ENCODE results near the gene PHACTR2.

PHACTR2 gene

DNA sequence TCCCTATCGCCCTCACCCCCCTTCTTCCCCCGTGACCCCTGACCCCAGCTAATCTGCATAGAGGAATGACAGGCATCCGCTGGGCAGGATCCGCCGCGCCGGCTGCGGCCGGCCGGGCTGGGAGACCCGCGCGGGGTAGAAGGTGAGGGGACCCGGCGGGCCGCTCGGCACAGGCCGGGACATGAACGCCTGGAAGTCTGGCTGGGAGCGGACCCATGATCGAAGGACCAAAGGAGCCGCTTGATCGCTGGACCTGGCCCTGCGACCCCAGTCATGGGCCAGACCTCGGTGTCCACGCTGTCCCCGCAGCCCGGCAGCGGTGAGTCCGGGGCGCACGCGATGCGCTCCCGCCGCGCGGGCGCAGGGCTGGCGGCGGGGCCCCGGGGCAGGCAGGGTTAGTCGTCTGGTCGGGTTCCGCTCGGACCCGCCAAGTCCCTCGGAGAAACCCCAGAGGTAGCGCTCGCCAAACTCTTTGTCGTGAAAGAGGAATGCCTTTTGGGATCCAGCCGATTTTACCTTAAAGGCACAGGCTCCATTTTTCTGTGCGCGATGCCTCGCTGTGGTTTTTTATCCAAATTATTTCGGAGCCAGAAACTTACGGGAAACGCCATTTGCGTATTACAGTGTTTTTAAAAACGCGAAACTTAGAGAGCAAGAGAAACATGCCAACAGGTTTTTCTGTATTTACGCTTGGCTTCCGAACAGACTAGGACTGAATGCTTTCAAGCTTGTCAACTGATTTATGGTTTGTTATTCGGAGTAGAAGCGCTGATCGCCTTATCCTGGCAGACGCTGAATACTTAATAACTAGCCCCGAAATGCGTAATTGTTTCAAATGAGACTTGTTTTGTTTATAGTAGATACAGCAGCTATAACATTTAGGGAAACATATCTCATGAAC is at the start of gene PHACTR2:
TSS of gene PHACTR2 (plus strand) at position 75 of the 901 bp plus-strand sequence. CDS start at position 274, 199 bp downstream.
- TF ChIP-seq, protein P1, sequence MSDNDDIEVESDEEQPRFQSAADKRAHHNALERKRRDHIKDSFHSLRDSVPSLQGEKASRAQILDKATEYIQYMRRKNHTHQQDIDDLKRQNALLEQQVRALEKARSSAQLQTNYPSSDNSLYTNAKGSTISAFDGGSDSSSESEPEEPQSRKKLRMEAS (IDR thresholded peaks at IDR 0.05), result no peak
- peak; percentile 56 for TF ChIP-seq TEAD4 (IDR thresholded peaks at IDR 0.05)
- no peak for TF ChIP-seq CREB1 (IDR thresholded peaks at IDR 0.05; ENCODE audit: low read depth)
- TF ChIP-seq TCF12 (IDR thresholded peaks at IDR 0.05; ENCODE audit: low read depth), result peak; percentile 19; the same call in 1 of the 2 replicates
- TF ChIP-seq FOXM1 (IDR thresholded peaks at IDR 0.05; ENCODE audit: borderline replicate concordance, low read depth), result no peak
- TF ChIP-seq RAD21 (IDR thresholded peaks at IDR 0.05; ENCODE audit: low read depth), result no peak
- 0 out of 2 replicates have a peak, but pooled peaks have one; percentile 6 for TF ChIP-seq EP300 (IDR thresholded peaks at IDR 0.05; ENCODE audit: borderline replicate concordance)
- TF ChIP-seq YY1 (IDR thresholded peaks at IDR 0.05; ENCODE audit: low read depth), result no peak
- no peak for TF ChIP-seq CEBPB (IDR thresholded peaks at IDR 0.05)
- peak; percentile 57; the same call in 1 of the 2 replicates for TF ChIP-seq TAF1 (IDR thresholded peaks at IDR 0.05; ENCODE audit: low read depth)
- TF ChIP-seq, protein P2, sequence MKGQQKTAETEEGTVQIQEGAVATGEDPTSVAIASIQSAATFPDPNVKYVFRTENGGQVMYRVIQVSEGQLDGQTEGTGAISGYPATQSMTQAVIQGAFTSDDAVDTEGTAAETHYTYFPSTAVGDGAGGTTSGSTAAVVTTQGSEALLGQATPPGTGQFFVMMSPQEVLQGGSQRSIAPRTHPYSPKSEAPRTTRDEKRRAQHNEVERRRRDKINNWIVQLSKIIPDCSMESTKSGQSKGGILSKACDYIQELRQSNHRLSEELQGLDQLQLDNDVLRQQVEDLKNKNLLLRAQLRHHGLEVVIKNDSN (IDR thresholded peaks at IDR 0.05), result no peak
- TF ChIP-seq, protein P3, sequence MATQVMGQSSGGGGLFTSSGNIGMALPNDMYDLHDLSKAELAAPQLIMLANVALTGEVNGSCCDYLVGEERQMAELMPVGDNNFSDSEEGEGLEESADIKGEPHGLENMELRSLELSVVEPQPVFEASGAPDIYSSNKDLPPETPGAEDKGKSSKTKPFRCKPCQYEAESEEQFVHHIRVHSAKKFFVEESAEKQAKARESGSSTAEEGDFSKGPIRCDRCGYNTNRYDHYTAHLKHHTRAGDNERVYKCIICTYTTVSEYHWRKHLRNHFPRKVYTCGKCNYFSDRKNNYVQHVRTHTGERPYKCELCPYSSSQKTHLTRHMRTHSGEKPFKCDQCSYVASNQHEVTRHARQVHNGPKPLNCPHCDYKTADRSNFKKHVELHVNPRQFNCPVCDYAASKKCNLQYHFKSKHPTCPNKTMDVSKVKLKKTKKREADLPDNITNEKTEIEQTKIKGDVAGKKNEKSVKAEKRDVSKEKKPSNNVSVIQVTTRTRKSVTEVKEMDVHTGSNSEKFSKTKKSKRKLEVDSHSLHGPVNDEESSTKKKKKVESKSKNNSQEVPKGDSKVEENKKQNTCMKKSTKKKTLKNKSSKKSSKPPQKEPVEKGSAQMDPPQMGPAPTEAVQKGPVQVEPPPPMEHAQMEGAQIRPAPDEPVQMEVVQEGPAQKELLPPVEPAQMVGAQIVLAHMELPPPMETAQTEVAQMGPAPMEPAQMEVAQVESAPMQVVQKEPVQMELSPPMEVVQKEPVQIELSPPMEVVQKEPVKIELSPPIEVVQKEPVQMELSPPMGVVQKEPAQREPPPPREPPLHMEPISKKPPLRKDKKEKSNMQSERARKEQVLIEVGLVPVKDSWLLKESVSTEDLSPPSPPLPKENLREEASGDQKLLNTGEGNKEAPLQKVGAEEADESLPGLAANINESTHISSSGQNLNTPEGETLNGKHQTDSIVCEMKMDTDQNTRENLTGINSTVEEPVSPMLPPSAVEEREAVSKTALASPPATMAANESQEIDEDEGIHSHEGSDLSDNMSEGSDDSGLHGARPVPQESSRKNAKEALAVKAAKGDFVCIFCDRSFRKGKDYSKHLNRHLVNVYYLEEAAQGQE (IDR thresholded peaks at IDR 0.05; ENCODE audit: low read depth), result no peak
- TF ChIP-seq ZBTB7A (IDR thresholded peaks at IDR 0.05; ENCODE audit: low read depth), result peak; percentile 18
- TF ChIP-seq NFIC (IDR thresholded peaks at IDR 0.05), result no peak; the same call in 1 of the 2 replicates
- no peak for TF ChIP-seq EGR1 (IDR thresholded peaks at IDR 0.05)

DNA sequence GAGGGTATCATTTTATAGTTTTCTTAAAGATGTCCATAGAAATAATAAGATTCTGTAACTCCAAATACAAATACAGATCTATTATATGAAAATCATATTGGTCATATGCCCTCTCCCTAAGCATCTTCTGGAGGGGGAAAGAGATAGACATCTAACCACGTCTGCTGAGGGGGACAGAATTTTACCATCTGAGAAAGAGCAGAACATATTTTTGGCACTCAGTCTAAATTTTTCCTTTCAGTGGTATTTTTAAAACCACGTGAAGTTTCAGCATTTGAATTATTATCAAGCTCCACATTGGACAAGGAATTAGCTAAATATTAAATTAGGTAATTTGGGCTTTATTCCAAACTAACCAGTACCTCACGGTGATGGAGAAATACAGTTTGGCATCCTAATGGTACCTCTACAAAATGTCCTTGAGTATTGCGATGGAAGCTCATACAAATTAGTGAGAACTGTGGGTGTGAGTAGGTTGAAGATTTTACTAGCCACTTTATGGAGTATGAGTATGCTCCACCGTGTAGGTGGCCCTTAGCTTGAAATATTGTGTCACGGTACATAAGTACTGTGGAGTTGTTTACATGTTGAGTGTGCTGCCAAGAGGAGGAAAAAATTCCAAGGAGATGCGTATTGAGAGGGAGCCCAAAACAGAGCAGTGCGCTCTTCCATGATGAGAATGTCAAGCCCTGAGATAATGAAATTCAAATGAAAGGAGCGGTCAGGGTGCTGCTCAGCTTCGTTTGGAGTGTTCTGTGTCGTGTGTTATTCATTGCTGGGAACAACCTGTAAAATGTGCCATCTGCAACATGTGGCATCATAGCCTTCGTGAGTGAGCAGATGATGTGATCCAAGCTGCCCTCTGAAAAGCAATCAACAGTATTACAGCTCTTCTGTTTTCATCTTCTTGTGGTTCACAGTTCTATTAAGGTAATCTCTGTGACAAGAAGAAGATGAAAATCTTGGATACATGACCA is 48.4 kb upstream of the PHACTR2 start:
- TF ChIP-seq, protein P3 (IDR thresholded peaks at IDR 0.05; ENCODE audit: low read depth), result no peak
- TF ChIP-seq CEBPB (IDR thresholded peaks at IDR 0.05) (no peak), NFIC (IDR thresholded peaks at IDR 0.05) (no peak), RAD21 (IDR thresholded peaks at IDR 0.05; ENCODE audit: low read depth) (no peak), FOXM1 (IDR thresholded peaks at IDR 0.05; ENCODE audit: borderline replicate concordance, low read depth) (no peak), TEAD4 (IDR thresholded peaks at IDR 0.05) (no peak), TCF12 (IDR thresholded peaks at IDR 0.05; ENCODE audit: low read depth) (no peak), TAF1 (IDR thresholded peaks at IDR 0.05; ENCODE audit: low read depth) (no peak), ZBTB7A (IDR thresholded peaks at IDR 0.05; ENCODE audit: low read depth) (no peak), EP300 (IDR thresholded peaks at IDR 0.05; ENCODE audit: borderline replicate concordance) (no peak), YY1 (IDR thresholded peaks at IDR 0.05; ENCODE audit: low read depth) (no peak), CREB1 (IDR thresholded peaks at IDR 0.05; ENCODE audit: low read depth) (no peak), EGR1 (IDR thresholded peaks at IDR 0.05) (no peak)
- TF ChIP-seq, protein P1 (IDR thresholded peaks at IDR 0.05), result no peak
- TF ChIP-seq, protein P2 (IDR thresholded peaks at IDR 0.05), result no peak

DNA sequence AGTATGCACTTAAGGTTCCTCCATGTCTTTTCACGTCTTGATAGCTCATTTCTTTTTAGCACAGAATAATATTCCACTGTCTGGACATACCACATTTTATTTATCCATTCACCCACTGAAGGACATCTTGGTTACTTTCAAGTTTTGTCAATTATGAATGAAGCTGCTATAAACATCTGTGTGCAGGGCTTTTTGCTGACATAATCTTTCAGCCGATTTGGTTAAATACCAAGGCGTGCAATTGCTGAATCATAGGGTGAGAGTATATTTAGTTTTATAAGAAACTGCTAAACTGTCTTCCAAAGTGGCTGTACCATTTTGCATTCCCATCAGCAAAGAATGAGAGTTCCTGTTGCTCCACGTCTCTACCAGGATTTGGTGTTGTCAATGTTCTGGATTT is 44.9 kb upstream of the PHACTR2 start:
- TF ChIP-seq CREB1 (IDR thresholded peaks at IDR 0.05; ENCODE audit: low read depth), result no peak

DNA sequence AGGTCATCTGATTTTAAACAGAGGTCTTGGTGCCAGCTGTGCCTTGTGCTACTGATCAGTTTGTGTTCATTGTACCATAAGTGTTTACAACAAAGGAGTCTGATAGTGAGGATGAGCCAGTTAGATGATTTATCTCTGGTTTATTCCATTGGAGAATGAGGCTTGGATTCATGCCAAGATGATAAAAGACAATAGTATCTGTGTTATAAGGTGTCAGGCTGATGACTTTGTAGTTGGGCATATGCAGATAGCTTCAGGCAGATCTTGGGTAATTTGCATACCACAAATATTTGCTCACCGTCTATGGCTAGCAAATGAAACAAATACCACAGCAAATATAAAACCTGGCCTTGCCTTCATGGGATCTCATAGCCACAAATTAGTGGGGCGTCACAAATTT is 43.3 kb upstream of the PHACTR2 start:
- TF ChIP-seq NFIC (IDR thresholded peaks at IDR 0.05), result peak; percentile 6; the same call in 1 of the 2 replicates
- TF ChIP-seq, protein P2 (IDR thresholded peaks at IDR 0.05), result no peak

All from Ishikawa (cell line).